OCI-LY7 (cell line): Measurements from ENCODE around the gene PLPPR3. TPM values are rescaled to one million over a fixed set of nuclear protein-coding genes. Genes with fewer than 3 reads are reported as not detected.
A peak's percentile ranks its signal among the peaks of the same experiment; 100 is the strongest.

Experiments
- BruUV-seq: library from RNA; stranded (reverse); fragments of 400-500 nt; replicated peaks from 2 replicates; lab custom pipeline; 2021; lab: Mats Ljungman, UMichigan
- CTCF ChIA-PET: fragments of 300-600 bp; sonication (Branson Sonifier 250); formaldehyde crosslinking; loops from one replicate; lab custom pipeline; 2022; ENCODE audit warnings: antibody characterized with exemption; ENCODE audit not compliant: unreplicated experiment; lab: Charles Lee
- POLR2A ChIA-PET: fragments of 300-600 bp; sonication (Branson Sonifier 250); formaldehyde crosslinking; loops from one replicate; lab custom pipeline; 2022; ENCODE audit warnings: antibody characterized with exemption; lab: Charles Lee
- DNase-seq: peaks from one replicate; pipeline ENCODE4 v3.0.0-alpha.2; 2015; ENCODE audit warnings: low spot score
- H2AFZ ChIP-seq: fragments of 200-600 bp; sonication (generic), shearing (Covaris generic); 2 replicates; pipeline ENCODE4 v1.6.1; 2014; ENCODE audit warnings: mild to moderate bottlenecking, antibody characterized with exemption, low read length, moderate library complexity
- H3K27ac ChIP-seq: fragments of 200-600 bp; sonication (generic); 2 replicates; pipeline ENCODE4 v1.5.1; 2014; ENCODE audit warnings: mixed run types, low read depth, mild to moderate bottlenecking, moderate library complexity, low read length, inconsistent platforms; ENCODE audit not compliant: poor library complexity, severe bottlenecking
- H3K36me3 ChIP-seq: fragments of 200-600 bp; sonication (generic); 2 replicates; pipeline ENCODE4 v1.6.1; 2014; ENCODE audit warnings: mild to moderate bottlenecking, antibody characterized with exemption, low read length, moderate library complexity, mixed read lengths; ENCODE audit not compliant: insufficient read depth
- H3K4me1 ChIP-seq: fragments of 200-600 bp; sonication (generic); 2 replicates; pipeline ENCODE4 v1.5.1; 2014; ENCODE audit warnings: mild to moderate bottlenecking, low read length; ENCODE audit not compliant: insufficient read depth, poor library complexity, severe bottlenecking
- H3K4me2 ChIP-seq: fragments of 200-600 bp; sonication (generic); 2 replicates; pipeline ENCODE4 v1.6.1; 2014; ENCODE audit warnings: mild to moderate bottlenecking, low read length
- H3K4me3 ChIP-seq: fragments of 200-600 bp; sonication (generic); 2 replicates; pipeline ENCODE4 v1.5.1; 2014; ENCODE audit warnings: mild to moderate bottlenecking, low read depth, low read length; ENCODE audit not compliant: poor library complexity, severe bottlenecking
- H3K79me2 ChIP-seq: fragments of 200-600 bp; sonication (generic); 2 replicates; pipeline ENCODE4 v1.6.1; 2016; ENCODE audit warnings: low read depth, mild to moderate bottlenecking, low read length, moderate library complexity, mixed read lengths; ENCODE audit not compliant: insufficient read depth
- H3K9me2 ChIP-seq: fragments of 200-600 bp; sonication (generic); 2 replicates; pipeline ENCODE4 v1.6.1; 2016; ENCODE audit warnings: mild to moderate bottlenecking, low read length, mixed read lengths; ENCODE audit not compliant: insufficient read depth
- H3K9me3 ChIP-seq: fragments of 200-600 bp; sonication (generic); 2 replicates; pipeline ENCODE4 v1.6.1; 2014; ENCODE audit warnings: mild to moderate bottlenecking, mixed run types, low read length, mixed read lengths
- H4K20me1 ChIP-seq: fragments of 200-600 bp; sonication (generic); 2 replicates; pipeline ENCODE4 v1.6.1; 2014; ENCODE audit warnings: mild to moderate bottlenecking, antibody characterized with exemption, low read length, moderate library complexity, mixed read lengths; ENCODE audit not compliant: insufficient read depth
- EZH2phosphoT487 ChIP-seq: fragments of 200-600 bp; sonication (generic); IDR thresholded peaks from 2 replicates; pipeline ENCODE4 v1.6.1; 2018; ENCODE audit warnings: low read depth, borderline replicate concordance, mild to moderate bottlenecking, mixed run types, antibody characterized with exemption, low read length, moderate library complexity, mixed read lengths
- intact Hi-C: fragments of 100-400 bp; cut with micrococcal nuclease; formaldehyde crosslinking; loops from one replicate; pipeline ENCODE4 v1.10.0; 2022; ENCODE audit not compliant: unreplicated experiment
- total RNA-seq, 2 experiments: library from RNA; depleted of rRNA in 1 of 2; stranded (reverse); fragments of >200 nt in 1 of 2; shearing (Covaris generic) in 1 of 2; gene quantifications; 2 replicates each; pipeline ENCODE4 v1.2.3, GENCODE V29; 2014 to 2022
- TF ChIP-seq, protein P1 (sequence below): fragments of 200-600 bp; sonication (generic); conservative IDR thresholded peaks from 2 replicates; pipeline ENCODE4 v1.5.1; 2014; ENCODE audit warnings: mild to moderate bottlenecking, antibody characterized with exemption, low read length, moderate library complexity, mixed read lengths

PLPPR3 gene
- total RNA-seq, 2 experiments from 2014 or later: not detected

DNA sequence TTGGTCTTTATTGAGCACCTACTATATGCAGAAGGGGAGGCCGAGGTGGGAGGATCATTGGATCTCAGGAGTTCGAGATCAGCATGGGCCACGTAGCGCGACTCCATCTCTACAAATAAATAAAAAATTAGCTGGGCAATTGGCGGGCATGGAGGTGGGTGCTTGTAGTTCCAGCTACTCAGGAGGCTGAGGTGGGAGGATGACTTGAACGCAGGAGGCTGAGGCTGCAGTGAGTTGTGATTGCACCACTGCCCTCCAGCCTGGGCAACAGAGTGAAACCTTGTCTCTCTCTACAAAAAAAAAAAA, 41.5 kb upstream of the PLPPR3 start:
- ChIA-PET POLR2A (no interaction called here), CTCF (interaction anchor here (0.9 kb wide), 1 partner anchor 60 kb away, joined by 3 read pairs; no protein-coding TSS in a partner anchor)
- Histone ChIP-seq H4K20me1 (no peaks in the 10 kb centered on the region), H3K36me3 (no peaks in the 10 kb centered on the region), H3K79me2 (no peaks in the 10 kb centered on the region), H3K9me2 (no peaks in the 10 kb centered on the region), H3K27ac (peak overlapping the region; percentile 48), H3K9me3 (no peaks in the 10 kb centered on the region), H3K4me3 (peak overlapping the region; percentile 59), H3K4me2 (peak overlapping the region; percentile 83), H3K4me1 (peaks cover 31% of the 10 kb centered on the region), H2AFZ (peak overlapping the region; percentile 4; the same call in 1 of the 2 replicates)
- intact Hi-C loops: loop anchor here (2.0 kb wide), 2 partner anchors 92 to 122 kb away; partner anchors contain the start of gene WDR18
- BruUV-seq: no TSS peak
- no peak for TF ChIP-seq EZH2phosphoT487
- TF ChIP-seq, protein P1, sequence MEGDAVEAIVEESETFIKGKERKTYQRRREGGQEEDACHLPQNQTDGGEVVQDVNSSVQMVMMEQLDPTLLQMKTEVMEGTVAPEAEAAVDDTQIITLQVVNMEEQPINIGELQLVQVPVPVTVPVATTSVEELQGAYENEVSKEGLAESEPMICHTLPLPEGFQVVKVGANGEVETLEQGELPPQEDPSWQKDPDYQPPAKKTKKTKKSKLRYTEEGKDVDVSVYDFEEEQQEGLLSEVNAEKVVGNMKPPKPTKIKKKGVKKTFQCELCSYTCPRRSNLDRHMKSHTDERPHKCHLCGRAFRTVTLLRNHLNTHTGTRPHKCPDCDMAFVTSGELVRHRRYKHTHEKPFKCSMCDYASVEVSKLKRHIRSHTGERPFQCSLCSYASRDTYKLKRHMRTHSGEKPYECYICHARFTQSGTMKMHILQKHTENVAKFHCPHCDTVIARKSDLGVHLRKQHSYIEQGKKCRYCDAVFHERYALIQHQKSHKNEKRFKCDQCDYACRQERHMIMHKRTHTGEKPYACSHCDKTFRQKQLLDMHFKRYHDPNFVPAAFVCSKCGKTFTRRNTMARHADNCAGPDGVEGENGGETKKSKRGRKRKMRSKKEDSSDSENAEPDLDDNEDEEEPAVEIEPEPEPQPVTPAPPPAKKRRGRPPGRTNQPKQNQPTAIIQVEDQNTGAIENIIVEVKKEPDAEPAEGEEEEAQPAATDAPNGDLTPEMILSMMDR: no peak
- no peak for DNase-seq

DNA sequence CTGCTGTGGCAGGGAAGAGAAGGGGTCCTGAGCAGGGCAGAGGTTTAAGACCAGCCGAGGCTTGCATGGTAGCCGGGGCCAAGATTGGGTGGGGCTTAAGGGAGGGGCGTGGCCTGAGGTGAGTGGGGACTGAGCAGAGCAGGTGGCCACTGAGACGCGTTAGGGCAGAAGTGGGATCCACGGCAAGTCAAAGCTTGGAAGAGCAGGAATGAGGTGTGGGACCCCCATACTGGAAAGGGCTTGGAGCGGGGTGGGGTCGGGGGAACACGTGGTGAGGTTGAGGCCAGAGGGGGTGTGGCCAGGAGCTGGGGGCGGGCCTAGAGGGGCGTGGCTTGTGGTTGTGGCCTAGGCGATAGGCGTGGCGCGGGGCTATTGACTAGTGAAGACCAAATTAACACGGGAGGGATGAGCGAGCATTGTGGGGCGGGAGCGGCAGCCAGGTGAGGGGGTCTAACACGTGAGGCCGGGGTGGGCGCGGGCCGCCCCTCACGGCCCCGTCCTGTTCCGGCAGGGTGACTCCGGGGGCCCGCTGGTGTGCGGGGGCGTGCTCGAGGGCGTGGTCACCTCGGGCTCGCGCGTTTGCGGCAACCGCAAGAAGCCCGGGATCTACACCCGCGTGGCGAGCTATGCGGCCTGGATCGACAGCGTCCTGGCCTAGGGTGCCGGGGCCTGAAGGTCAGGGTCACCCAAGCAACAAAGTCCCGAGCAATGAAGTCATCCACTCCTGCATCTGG, 41.0 kb upstream of the PLPPR3 start:
- TF ChIP-seq, protein P1: no peak
- no peak for TF ChIP-seq EZH2phosphoT487
- H2AFZ ChIP-seq: peak overlapping the region; percentile 38; the same call in 1 of the 2 replicates
- intact Hi-C loops: loop anchor here (1.0 to 2.0 kb wide), 6 partner anchors 31 to 312 kb away; partner anchors contain the start of genes KISS1R, MED16, RNU6-9 and SBNO2
- POLR2A ChIA-PET: interaction anchor here (0.5 kb wide), 1 partner anchor 103 kb away, joined by 5 read pairs; no protein-coding TSS in a partner anchor
- no TSS peak for BruUV-seq
- H3K27ac ChIP-seq: peak overlapping the region; percentile 50
- H3K4me2 ChIP-seq: peak overlapping the region; percentile 83
- no peaks in the 10 kb centered on the region for H3K9me3 ChIP-seq
- peak overlapping the region; percentile 59 for H3K4me3 ChIP-seq
- no peaks in the 10 kb centered on the region for H3K36me3 ChIP-seq
- no peaks in the 10 kb centered on the region for H3K9me2 ChIP-seq
- DNase-seq: peak; percentile 89
- no peaks in the 10 kb centered on the region for H4K20me1 ChIP-seq
- H3K79me2 ChIP-seq: no peaks in the 10 kb centered on the region
- CTCF ChIA-PET: interaction anchor here (0.9 kb wide), 1 partner anchor 60 kb away, joined by 3 read pairs; no protein-coding TSS in a partner anchor
- peaks cover 31% of the 10 kb centered on the region for H3K4me1 ChIP-seq
